IMR-90 (cell line): ENCODE data around the gene ABTB2. TPM values are rescaled to one million over a fixed set of nuclear protein-coding genes. Genes with fewer than 3 reads are reported as not detected.
A peak's percentile ranks its signal among the peaks of the same experiment; 100 is the strongest.

Experiments
- ATAC-seq: fragments of 200-7000 bp; cut with Tn5 transposase; 2 replicates; pipeline ENCODE4 v1.9.1; 2020; ENCODE audit warnings: low read depth, mild to moderate bottlenecking, moderate library complexity
- BruUV-seq: library from RNA; stranded (reverse); fragments of 400-500 nt; replicated peaks from 2 replicates; lab custom pipeline; 2021; lab: Mats Ljungman, UMichigan
- CTCF ChIA-PET: fragments of 300-600 bp; formaldehyde crosslinking; extraction: SDS; loops from one replicate; lab custom pipeline; 2021; ENCODE audit warnings: antibody characterized with exemption; lab: Yijun Ruan, JAX
- POLR2A ChIA-PET: fragments of 300-600 bp; sonication (Branson Sonifier 250); formaldehyde crosslinking; loops from one replicate; lab custom pipeline; 2022; ENCODE audit warnings: antibody characterized with exemption; ENCODE audit not compliant: unreplicated experiment; lab: Charles Lee
- DNase-seq: peaks from one replicate; pipeline ENCODE4 v3.0.0; 2013
- H2AFZ ChIP-seq: replicated peaks from 2 replicates; pipeline ENCODE3; 2013; ENCODE audit warnings: low read length, mild to moderate bottlenecking; ENCODE audit not compliant: poor library complexity
- H2AK5ac ChIP-seq: 2 replicates; pipeline ENCODE4 v1.6.1; 2013; ENCODE audit warnings: low read depth, low read length, inconsistent platforms
- H2AK9ac ChIP-seq: replicated peaks from 2 replicates; pipeline ENCODE3; 2013; ENCODE audit warnings: mild to moderate bottlenecking, low read depth, low read length, moderate library complexity; ENCODE audit not compliant: poor library complexity
- H2BK120ac ChIP-seq: 2 replicates; pipeline ENCODE4 v1.6.1; 2013; ENCODE audit warnings: low read depth, low read length, inconsistent platforms
- H2BK15ac ChIP-seq: 3 replicates; pipeline ENCODE4 v1.6.1; 2013; ENCODE audit warnings: low read depth, low read length, inconsistent platforms
- H2BK20ac ChIP-seq: 2 replicates; pipeline ENCODE4 v1.6.1; 2013; ENCODE audit warnings: low read depth, mild to moderate bottlenecking, inconsistent platforms, low read length, moderate library complexity
- H2BK5ac ChIP-seq: 2 replicates; pipeline ENCODE4 v1.6.1; 2013; ENCODE audit warnings: mild to moderate bottlenecking, low read depth, low read length, inconsistent platforms; ENCODE audit not compliant: poor library complexity, severe bottlenecking
- H3K14ac ChIP-seq: replicated peaks from 2 replicates; pipeline ENCODE4 v1.6.1; 2013; ENCODE audit warnings: low read depth, low read length, inconsistent platforms
- H3K18ac ChIP-seq: 2 replicates; pipeline ENCODE4 v1.6.1; 2013; ENCODE audit warnings: low read depth, low read length, control low read depth
- H3K23ac ChIP-seq: 2 replicates; pipeline ENCODE4 v1.6.1; 2013; ENCODE audit warnings: low read depth, low read length, inconsistent platforms
- H3K27ac ChIP-seq: 2 replicates; pipeline ENCODE4 v1.5.1; 2013; ENCODE audit warnings: mild to moderate bottlenecking, control low read depth, low read length; ENCODE audit not compliant: insufficient read depth
- H3K27me3 ChIP-seq: 2 replicates; pipeline ENCODE4 v1.6.1; 2013; ENCODE audit warnings: low read length; ENCODE audit not compliant: control insufficient read depth, insufficient read depth
- H3K36me3 ChIP-seq: 2 replicates; pipeline ENCODE4 v1.6.1; 2013; ENCODE audit warnings: low read length, mixed read lengths; ENCODE audit not compliant: control insufficient read depth, insufficient read depth
- H3K4ac ChIP-seq: 2 replicates; pipeline ENCODE4 v1.6.1; 2013; ENCODE audit warnings: low read depth, low read length, inconsistent platforms
- H3K4me1 ChIP-seq: 2 replicates; pipeline ENCODE4 v1.6.1; 2013; ENCODE audit warnings: low read length, mixed read lengths; ENCODE audit not compliant: control insufficient read depth, insufficient read depth
- H3K4me2 ChIP-seq: 2 replicates; pipeline ENCODE4 v1.6.1; 2013; ENCODE audit warnings: low read depth, mild to moderate bottlenecking, control low read depth, low read length, moderate library complexity
- H3K4me3 ChIP-seq: 2 replicates; pipeline ENCODE4 v1.5.1; 2013; ENCODE audit warnings: low read depth, mild to moderate bottlenecking, control low read depth, low read length, moderate library complexity; ENCODE audit not compliant: insufficient read depth
- H3K56ac ChIP-seq: 2 replicates; pipeline ENCODE4 v1.6.1; 2013; ENCODE audit warnings: low read length, inconsistent platforms; ENCODE audit not compliant: insufficient read depth; ENCODE audit errors: extremely low read depth
- H3K79me1 ChIP-seq, 2 experiments: 2 replicates each; pipeline ENCODE4 v1.6.1; 2013; ENCODE audit warnings: low read length in 2 of 2, inconsistent platforms in 1 of 2, low read depth in 1 of 2
- H3K9ac ChIP-seq: 2 replicates; pipeline ENCODE4 v1.6.1; 2013; ENCODE audit warnings: low read depth, low read length, control low read depth
- H3K9me1 ChIP-seq: 2 replicates; pipeline ENCODE4 v1.6.1; 2013; ENCODE audit warnings: low read length, inconsistent platforms; ENCODE audit not compliant: insufficient read depth
- H3K9me3 ChIP-seq: 2 replicates; pipeline ENCODE4 v1.6.1; 2013; ENCODE audit warnings: low read length; ENCODE audit not compliant: control insufficient read depth, insufficient read depth
- H4K20me1 ChIP-seq: 2 replicates; pipeline ENCODE4 v1.6.1; 2013; ENCODE audit warnings: low read length, inconsistent platforms; ENCODE audit not compliant: insufficient read depth
- H4K5ac ChIP-seq: 2 replicates; pipeline ENCODE4 v1.6.1; 2013; ENCODE audit warnings: mild to moderate bottlenecking, low read depth, low read length, control low read depth
- H4K8ac ChIP-seq, 2 experiments: 2 replicates each; pipeline ENCODE4 v1.6.1; 2013; ENCODE audit warnings: low read depth in 2 of 2, low read length in 2 of 2, control low read depth in 1 of 2, inconsistent platforms in 1 of 2
- H4K91ac ChIP-seq: 2 replicates; pipeline ENCODE4 v1.6.1; 2013; ENCODE audit warnings: low read depth, low read length, inconsistent platforms; ENCODE audit not compliant: insufficient read depth
- FOS ChIP-seq: fragments of 150-350 bp; IDR thresholded peaks from 2 replicates; pipeline ENCODE4 v1.6.1; 2016; ENCODE audit warnings: low read depth, low read length
- MAFK ChIP-seq: IDR thresholded peaks from 2 replicates; pipeline ENCODE4 v1.6.1; 2012; ENCODE audit warnings: low read depth, low read length, improper control_type of control experiment
- MAZ ChIP-seq: IDR thresholded peaks from 2 replicates; pipeline ENCODE4 v1.6.1; 2012; ENCODE audit warnings: low read depth, mild to moderate bottlenecking, low read length, improper control_type of control experiment, moderate library complexity, borderline replicate concordance
- RAD21 ChIP-seq: IDR thresholded peaks from 2 replicates; pipeline ENCODE4 v1.6.1; 2012; ENCODE audit warnings: low read length, improper control_type of control experiment
- RFX5 ChIP-seq: IDR thresholded peaks from 2 replicates; pipeline ENCODE4 v1.8.0; 2012; ENCODE audit warnings: low read depth, mild to moderate bottlenecking, low read length, moderate library complexity
- WGBS, 2 experiments: methylation state at CpG; one replicate each; pipeline versions ENCODE4 v1.1.5 to v1.1.7; 2013; ENCODE audit warnings: missing lambda C conversion rate in 2 of 2; ENCODE audit not compliant: insufficient read length in 1 of 2; ENCODE audit errors: extremely low coverage in 2 of 2; 5-methylcytosine and 5-hydroxymethylcytosine counted together
- dilution Hi-C: fragments of 300-500 bp; cut with HindIII; formaldehyde crosslinking; loops from one replicate; pipeline ENCODE4 v1.14.3; 2018; ENCODE audit warnings: low sequenced_read_pairs; ENCODE audit not compliant: unreplicated experiment
- in situ Hi-C: fragments of 300-500 bp; cut with MboI; formaldehyde crosslinking; loops from 3 replicates; pipeline ENCODE4 v1.14.3; 2019; ENCODE audit warnings: low sequenced_read_pairs, inconsistent platforms, mixed read lengths
- intact Hi-C: fragments of 100-400 bp; cut with micrococcal nuclease; formaldehyde crosslinking; loops from 2 replicates; pipeline ENCODE4 v1.10.0; 2022
- polyA plus RNA-seq, 3 experiments: library from polyadenylated mRNA; depleted of rRNA; stranded (reverse); fragments of >200 nt; gene quantifications; 2 replicates each; pipeline ENCODE4 v1.2.3, GENCODE V29; 2012; ENCODE audit warnings: low replicate concordance in 1 of 3
- total RNA-seq: library from RNA; depleted of rRNA; stranded (reverse); fragments of >200 nt; gene quantifications from 2 replicates; pipeline ENCODE4 v1.2.3, GENCODE V29; 2012

The ABTB2 gene
- total and polyA plus RNA-seq, 2 of the 4 experiments (the other 2 are of a cell fraction), result 0.18 to 2.0 TPM

GRCh38 chr11:34275486-34275885 lies 82.3 kb downstream of the ABTB2 start:
- Histone ChIP-seq H4K8ac (peak overlapping the region in 1 of 2 experiments; percentile 85; a peak in 1 of 4 replicates), H4K5ac (no peak overlapping the region; the same call in 1 of the 2 replicates), H2BK120ac (peak overlapping the region; percentile 71; the same call in 1 of the 2 replicates), H3K36me3 (no peaks in the 10 kb centered on the region), H3K4me1 (peaks cover 4% of the 10 kb centered on the region), H3K4me3 (no peak overlapping the region), H3K9ac (no peak overlapping the region), H2AK9ac (no peak overlapping the region), H3K27ac (peak overlapping the region; percentile 51; the same call in 1 of the 2 replicates), H4K20me1 (no peaks in the 10 kb centered on the region; the same call in 1 of the 2 replicates), H3K18ac (no peak overlapping the region; the same call in 1 of the 2 replicates), H4K91ac (0 out of 2 replicates have a peak overlapping the region, but pooled peaks have one; percentile 15), H3K79me1 (no peaks in the 10 kb centered on the region), H3K56ac (no peak overlapping the region), H3K4ac (0 out of 2 replicates have a peak overlapping the region, but pooled peaks have one; percentile 68), H3K23ac (no peak overlapping the region), H3K14ac (0 out of 2 replicates have a peak overlapping the region, but pooled peaks have one; percentile 33), H2BK5ac (no peak overlapping the region), H2AFZ (no peak overlapping the region), H3K4me2 (no peak overlapping the region), H3K9me3 (no peaks in the 10 kb centered on the region), H2BK15ac (no peak overlapping the region), H2AK5ac (no peak overlapping the region), H2BK20ac (peak overlapping the region; percentile 79; the same call in 1 of the 2 replicates), H3K27me3 (peaks cover 4% of the 10 kb centered on the region; the same call in 1 of the 2 replicates), H3K9me1 (peaks cover 19% of the 10 kb centered on the region)
- ChIA-PET CTCF (no interaction called here), POLR2A (no interaction called here)
- intact Hi-C loops (no loop called here), dilution Hi-C loops (no loop called here), in situ Hi-C loops (no loop called here)
- ATAC-seq, result no peak
- no TSS peak for BruUV-seq
- DNase-seq, result no peak
- no CpG with 5 or more reads among the region's 4 CpGs for WGBS, 2 experiments
- no peak for TF ChIP-seq MAZ
- no peak for TF ChIP-seq MAFK
- no peak for TF ChIP-seq FOS
- TF ChIP-seq RFX5, result no peak
- TF ChIP-seq RAD21, result no peak
